NCI-H2029 (cell line): ENCODE measurements around the gene AIG1.

Source experiments
- DNase-seq: peaks from one replicate; lab custom pipeline; 2025; lab: John Stamatoyannopoulos, UW

Gene AIG1

GRCh38 chr6:143196525-143197225 is 136.0 kb downstream of the AIG1 start:
- DNase-seq, result no peak

- no peak for DNase-seq
Measured at GRCh38 chr6:143197377-143197776, 136.7 kb downstream of the AIG1 start.

DNA sequence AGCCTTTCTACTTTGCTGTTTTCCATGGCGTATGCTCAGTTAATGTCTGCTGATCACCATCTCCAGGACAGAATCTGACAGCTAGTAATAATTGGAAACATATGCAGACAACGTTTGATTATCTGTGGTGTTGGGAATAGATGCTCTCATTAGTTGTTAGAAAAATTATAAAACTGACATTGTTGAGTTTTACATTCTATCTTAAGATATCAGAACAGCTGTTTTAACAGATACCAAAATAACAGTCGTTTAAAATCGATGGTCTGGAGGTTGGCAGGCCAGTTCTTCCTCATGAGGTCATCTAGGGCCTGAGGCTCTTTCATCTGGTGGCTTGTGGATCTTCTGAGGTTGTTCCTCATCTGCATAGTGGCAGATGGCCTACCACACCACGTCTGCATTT is 137.6 kb downstream of the AIG1 start:
- DNase-seq, result no peak

DNA sequence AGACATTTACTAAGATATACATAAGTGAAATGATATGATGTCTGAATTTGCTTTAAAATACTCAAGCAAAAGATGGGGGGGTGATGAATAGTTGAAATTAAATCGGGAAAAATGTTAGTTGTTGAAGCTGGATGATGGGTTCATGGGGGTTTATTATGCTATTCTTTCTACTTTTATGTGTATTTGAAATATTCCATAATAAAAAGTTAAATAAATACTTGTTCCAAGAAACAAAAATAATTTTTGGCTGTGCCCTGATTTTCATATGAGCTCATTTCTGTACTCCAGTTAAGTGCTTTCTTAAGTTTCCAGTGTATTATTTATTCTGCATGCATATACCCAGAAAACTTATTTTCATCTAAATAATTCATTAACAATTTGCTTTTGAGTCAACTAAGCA is 138.6 kb downstream of the AIG1 start:
- DNase-seq, result no peak

- no peak for DNase-seq
Measured at GRCh38 chr6:143200167-143200770, 139.6 kb downstream of the AIG1 start.

- DNase-seq, result no peak
Measured at GRCh38 chr6:143204045-143204444, 143.4 kb downstream of the AIG1 start.

GRCh38 chr6:143205131-143205535 is 144.4 kb downstream of the AIG1 start:
- DNase-seq, result no peak

GRCh38 chr6:143205585-143205984 is 144.9 kb downstream of the AIG1 start:
- DNase-seq, result no peak

DNA sequence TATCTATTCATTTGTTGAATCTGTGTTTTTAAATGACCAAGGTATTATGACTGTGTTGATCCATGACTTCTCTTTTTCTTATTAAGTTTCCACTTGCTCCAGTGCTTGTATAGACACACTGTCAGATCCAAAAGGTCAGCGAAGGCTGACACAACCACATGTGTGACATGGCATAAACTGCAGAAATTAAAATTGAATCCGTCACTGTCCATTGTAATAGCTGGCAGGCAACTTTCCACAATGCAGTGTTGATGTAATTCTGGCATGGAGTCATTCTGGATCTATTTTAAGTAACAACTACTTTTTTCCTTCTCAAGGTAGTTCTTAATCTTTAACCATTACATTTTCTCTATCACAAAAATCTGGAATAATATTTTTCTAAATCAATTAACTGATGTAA is 145.3 kb downstream of the AIG1 start:
- DNase-seq, result no peak

- DNase-seq, result no peak
Measured at GRCh38 chr6:143206550-143206949, 145.9 kb downstream of the AIG1 start.

GRCh38 chr6:143210420-143210819 is 149.7 kb downstream of the AIG1 start:
- DNase-seq, result no peak

- DNase-seq, result no peak
Measured at GRCh38 chr6:143213859-143214376, 153.2 kb downstream of the AIG1 start.

GRCh38 chr6:143215363-143215762 is 154.7 kb downstream of the AIG1 start:
- DNase-seq, result no peak

- DNase-seq, result no peak
Measured at GRCh38 chr6:143215771-143216170, 155.1 kb downstream of the AIG1 start.

GRCh38 chr6:143218233-143218632 is 157.5 kb downstream of the AIG1 start:
- DNase-seq, result no peak

GRCh38 chr6:143221698-143222097 is 161.0 kb downstream of the AIG1 start:
- DNase-seq, result no peak

- no peak for DNase-seq
Measured at GRCh38 chr6:143222310-143222709, 161.6 kb downstream of the AIG1 start.

- DNase-seq, result no peak
Measured at GRCh38 chr6:143222801-143223231, 162.1 kb downstream of the AIG1 start.

GRCh38 chr6:143223895-143224294 is 163.2 kb downstream of the AIG1 start:
- no peak for DNase-seq

DNA sequence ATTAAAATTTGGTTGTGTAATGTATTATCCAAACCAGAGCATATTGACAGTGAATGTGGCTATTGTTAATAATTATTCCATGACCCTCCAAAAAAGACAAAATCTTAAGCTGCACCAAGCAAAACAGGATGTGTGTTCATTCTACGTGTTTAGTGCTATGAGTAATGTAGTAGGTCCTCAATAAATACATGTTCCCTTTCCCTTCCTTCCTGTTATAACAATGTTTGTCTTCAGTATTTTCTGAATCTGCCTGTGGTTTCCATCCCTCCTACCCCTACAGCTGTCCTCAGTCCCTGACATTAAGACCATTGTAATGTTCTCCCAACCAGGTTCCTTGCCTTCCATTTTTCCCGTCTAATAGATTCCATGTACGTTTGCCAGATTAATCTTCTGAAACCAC is 163.8 kb downstream of the AIG1 start:
- no peak for DNase-seq

DNA sequence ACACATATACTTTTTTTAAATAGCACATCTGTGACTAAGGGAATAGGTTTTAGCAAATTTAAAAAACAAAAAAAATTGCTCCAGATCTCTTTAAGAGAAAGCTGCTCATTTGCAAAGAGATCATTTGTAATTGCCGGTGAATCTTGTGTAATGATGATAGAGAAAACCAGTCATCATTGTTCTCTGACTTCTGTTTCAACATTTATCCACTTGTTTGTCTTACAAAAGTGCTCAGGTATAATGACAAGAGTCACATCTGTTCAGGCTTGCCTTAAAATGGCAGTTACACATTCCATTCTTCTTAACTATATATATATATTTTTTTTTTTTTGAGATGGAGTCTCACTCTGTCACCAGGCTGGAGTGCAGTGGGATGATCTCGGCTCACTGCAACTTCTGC is 165.2 kb downstream of the AIG1 start:
- DNase-seq, result no peak

- no peak for DNase-seq
Measured at GRCh38 chr6:143227675-143228074, 167.0 kb downstream of the AIG1 start.

DNA sequence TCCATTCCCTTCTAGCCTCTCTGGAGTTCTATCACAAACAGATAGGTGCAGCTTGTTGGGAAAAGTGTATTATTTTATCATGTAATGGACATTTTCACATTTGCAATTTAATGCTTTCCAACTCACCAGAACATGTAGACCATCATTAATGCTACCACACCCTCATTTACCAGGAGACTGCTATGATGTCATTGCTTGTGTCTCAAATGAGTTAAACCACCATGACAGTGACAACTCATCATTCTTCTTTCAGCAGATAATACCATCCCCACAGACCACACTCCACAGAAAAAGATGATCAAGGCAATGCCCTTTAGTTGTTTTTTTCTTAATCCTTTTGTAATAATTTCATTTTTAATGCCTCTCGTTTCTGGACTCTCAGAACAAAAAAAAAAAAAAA is 168.7 kb downstream of the AIG1 start:
- DNase-seq, result no peak

DNA sequence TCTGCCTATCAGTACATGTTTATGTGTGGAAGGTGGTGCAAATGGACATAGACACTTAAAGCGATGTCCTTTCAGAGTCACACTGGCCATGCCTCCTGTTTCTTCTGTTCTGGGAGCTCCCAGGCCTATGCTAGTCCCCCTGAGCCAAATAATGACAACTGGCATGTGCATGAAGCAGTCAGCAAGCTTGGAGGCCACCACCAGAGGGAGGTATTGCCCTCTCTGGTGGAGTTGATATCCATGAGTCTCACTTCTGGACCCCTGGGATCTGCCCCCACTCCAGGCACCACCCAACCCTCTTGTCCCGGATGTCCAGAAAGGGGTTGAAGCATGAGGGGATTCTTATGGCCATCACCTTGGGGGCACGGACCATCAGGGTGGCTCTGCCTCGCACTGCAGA is 172.2 kb downstream of the AIG1 start:
- no peak for DNase-seq
